Activated CD8-positive, alpha-beta memory T cell treated with anti-CD3 and anti-CD28 coated beads for 36 hours (primary cell): Measurements from ENCODE around the gene C1QTNF12. TPM values are rescaled to one million over a fixed set of nuclear protein-coding genes. Genes with fewer than 3 reads are reported as not detected.

Experiments used
- CTCF ChIA-PET: fragments of 350-600 bp; sonication (Branson Sonifier 250); formaldehyde crosslinking; loops from one replicate; lab custom pipeline; 2021; ENCODE audit warnings: antibody characterized with exemption; lab: Charles Lee
- POLR2A ChIA-PET: fragments of 350-600 bp; sonication (Branson Sonifier 250); formaldehyde crosslinking; loops from one replicate; lab custom pipeline; 2021; ENCODE audit warnings: antibody characterized with exemption; lab: Charles Lee
- total RNA-seq, 2 experiments: library from RNA; stranded (reverse); gene quantifications; one replicate each; pipeline ENCODE4 v1.2.3, GENCODE V29; 2021

C1QTNF12 gene
- total RNA-seq, 2 experiments from 2014 or later: 0.96 to 1.2 TPM

- CTCF ChIA-PET: interaction anchor here (1.0 to 1.2 kb wide), 2 partner anchors 13 to 104 kb away, joined by 3 read pairs; partner anchors contain the start of gene TNFRSF4
- POLR2A ChIA-PET: no interaction called here
These were observed 19.8 kb downstream of the C1QTNF12 start for GRCh38 chr1:1226566-1227362.

- ChIA-PET CTCF (interaction anchor here (1.0 to 1.2 kb wide), 2 partner anchors 12 to 104 kb away, joined by 3 read pairs; partner anchors contain the start of gene TNFRSF4), POLR2A (no interaction called here)
These were observed 20.6 kb downstream of the C1QTNF12 start for GRCh38 chr1:1225913-1226312.

GRCh38 chr1:1225238-1225845 is 21.2 kb downstream of the C1QTNF12 start:
- ChIA-PET POLR2A (no interaction called here), CTCF (no interaction called here)

GRCh38 chr1:1223891-1224290 is 22.6 kb downstream of the C1QTNF12 start:
- CTCF ChIA-PET: no interaction called here

GRCh38 chr1:1223321-1223720 is 23.2 kb downstream of the C1QTNF12 start:
- POLR2A ChIA-PET: no interaction called here
- CTCF ChIA-PET: no interaction called here

More at GRCh38 chr1:1223891-1224290, 22.6 kb downstream of the C1QTNF12 start:
- POLR2A ChIA-PET: no interaction called here

- ChIA-PET CTCF (no interaction called here), POLR2A (no interaction called here)
These were observed 23.8 kb downstream of the C1QTNF12 start for GRCh38 chr1:1222575-1223225.

GRCh38 chr1:1221887-1222574 is 24.5 kb downstream of the C1QTNF12 start:
- ChIA-PET POLR2A (no interaction called here), CTCF (no interaction called here)

GRCh38 chr1:1220197-1220596 is 26.3 kb downstream of the C1QTNF12 start:
- CTCF ChIA-PET: no interaction called here
- POLR2A ChIA-PET: no interaction called here

GRCh38 chr1:1219341-1219740 is 27.2 kb downstream of the C1QTNF12 start:
- CTCF ChIA-PET: interaction anchor here (1.7 kb wide), 1 partner anchor 97 kb away, joined by 6 read pairs; no protein-coding TSS in a partner anchor
- POLR2A ChIA-PET: no interaction called here

GRCh38 chr1:1218524-1219200 is 27.9 kb downstream of the C1QTNF12 start:
- POLR2A ChIA-PET: interaction anchor here (0.8 kb wide), 1 partner anchor 10 kb away, joined by 3 read pairs; no protein-coding TSS in a partner anchor
- CTCF ChIA-PET: interaction anchor here (1.7 kb wide), 1 partner anchor 97 kb away, joined by 6 read pairs; no protein-coding TSS in a partner anchor

- ChIA-PET POLR2A (interaction anchor here (0.8 kb wide), 1 partner anchor 10 kb away, joined by 3 read pairs; no protein-coding TSS in a partner anchor), CTCF (interaction anchor here (1.7 kb wide), 1 partner anchor 96 kb away, joined by 6 read pairs; no protein-coding TSS in a partner anchor)
These were observed 28.6 kb downstream of the C1QTNF12 start for GRCh38 chr1:1217621-1218523.

GRCh38 chr1:1216770-1217620 is 29.5 kb downstream of the C1QTNF12 start:
- CTCF ChIA-PET: interaction anchor here (0.9 kb wide), 1 partner anchor 14 kb away, joined by 3 read pairs; the partner anchor contains the start of genes B3GALT6 and SDF4
- POLR2A ChIA-PET: interaction anchor here (0.7 kb wide), 1 partner anchor 14 kb away, joined by 3 read pairs; no protein-coding TSS in a partner anchor

- POLR2A ChIA-PET: interaction anchor here (0.6 kb wide), 1 partner anchor 44 kb away, joined by 3 read pairs; no protein-coding TSS in a partner anchor
- CTCF ChIA-PET: interaction anchor here (0.9 to 1.2 kb wide), 4 partner anchors 15 to 152 kb away, joined by 3 to 6 read pairs (median 3); partner anchors contain the start of genes B3GALT6 and SDF4
These were observed 30.5 kb downstream of the C1QTNF12 start for GRCh38 chr1:1215881-1216605.

GRCh38 chr1:1215080-1215676 is 31.3 kb downstream of the C1QTNF12 start:
- ChIA-PET POLR2A (no interaction called here), CTCF (interaction anchor here (0.9 to 1.2 kb wide), 3 partner anchors 85 to 151 kb away, joined by 3 to 6 read pairs (median 3); no protein-coding TSS in a partner anchor)
